Measurements from ENCODE around the gene CEP89.
"Not testable (repeated sequence)": the region's sequence is repeated elsewhere in the genome, so short reads cannot be mapped to it uniquely, and the experiment has no call there.

CEP89 gene

DNA sequence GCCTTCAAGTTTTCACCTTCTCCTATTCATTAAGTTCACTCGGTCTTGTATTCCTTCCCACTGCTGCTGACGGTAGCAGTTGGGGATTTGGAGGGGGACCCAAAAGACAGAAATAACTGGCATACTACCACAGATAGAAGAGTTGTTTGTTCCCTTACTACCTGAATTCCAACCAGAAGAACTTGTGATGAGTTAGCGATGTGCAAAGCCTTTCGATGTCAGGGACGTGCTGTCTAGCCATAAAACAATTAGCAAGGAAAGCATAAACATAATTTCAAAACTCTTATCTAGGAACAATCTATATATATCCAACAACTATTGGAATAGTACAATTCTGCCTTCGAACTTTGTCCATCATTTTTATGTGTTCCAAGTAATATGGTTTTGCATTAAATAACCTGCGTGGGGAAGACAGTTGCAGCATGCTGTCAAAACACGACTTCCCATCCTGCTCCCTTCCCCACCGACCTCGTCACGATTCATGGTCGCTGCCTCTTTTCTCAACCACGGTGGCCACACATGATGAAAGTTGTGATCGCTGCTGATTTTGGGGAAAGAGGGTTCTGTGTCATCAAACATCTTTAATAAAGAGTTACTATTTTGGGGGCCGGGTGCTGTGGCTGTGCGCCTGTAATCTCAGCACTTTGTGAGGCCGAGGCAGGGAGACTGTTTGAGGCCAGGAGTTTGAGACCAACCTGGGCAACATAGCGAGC lies 98.4 kb downstream of the CEP89 start:
- no peak for TF ChIP-seq CTCF (IDR thresholded peaks at IDR 0.05; ENCODE audit: low read depth, low read length)
- no peak overlapping the region for H3K4me3 ChIP-seq (ENCODE audit: low read depth, low read length)

DNA sequence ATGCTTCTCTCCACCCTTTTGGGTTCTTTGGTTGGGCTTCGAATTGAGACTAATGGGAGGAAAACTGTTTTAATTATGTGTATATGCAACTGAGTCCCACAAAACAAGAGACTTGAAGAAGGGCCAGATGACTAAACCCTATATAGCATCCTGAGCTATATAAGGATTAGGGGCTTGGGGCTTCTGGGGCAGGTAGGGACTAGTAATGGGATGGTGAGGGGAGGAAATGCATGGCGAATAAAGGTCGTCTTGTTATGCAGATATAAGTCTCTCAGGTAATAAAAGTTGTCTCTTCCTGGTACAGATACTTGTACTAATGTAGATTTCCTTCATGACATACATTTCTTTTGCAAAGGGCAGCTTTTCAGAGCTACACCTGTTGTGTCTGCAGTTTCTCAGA lies 99.4 kb downstream of the CEP89 start:
- no peak for TF ChIP-seq CTCF (IDR thresholded peaks at IDR 0.05; ENCODE audit: low read depth, low read length)
- H3K4me3 ChIP-seq (ENCODE audit: low read depth, low read length) = no peak overlapping the region

GRCh38 chr19:32870981-32871451 lies 100.7 kb downstream of the CEP89 start:
- TF ChIP-seq CTCF (IDR thresholded peaks at IDR 0.05; ENCODE audit: low read depth, low read length) = no peak
- H3K4me3 ChIP-seq (ENCODE audit: low read depth, low read length) = no peak overlapping the region

GRCh38 chr19:32869966-32870573 lies 101.7 kb downstream of the CEP89 start:
- no peak overlapping the region for H3K4me3 ChIP-seq (ENCODE audit: low read depth, low read length)
- no peak for TF ChIP-seq CTCF (IDR thresholded peaks at IDR 0.05; ENCODE audit: low read depth, low read length)

DNA sequence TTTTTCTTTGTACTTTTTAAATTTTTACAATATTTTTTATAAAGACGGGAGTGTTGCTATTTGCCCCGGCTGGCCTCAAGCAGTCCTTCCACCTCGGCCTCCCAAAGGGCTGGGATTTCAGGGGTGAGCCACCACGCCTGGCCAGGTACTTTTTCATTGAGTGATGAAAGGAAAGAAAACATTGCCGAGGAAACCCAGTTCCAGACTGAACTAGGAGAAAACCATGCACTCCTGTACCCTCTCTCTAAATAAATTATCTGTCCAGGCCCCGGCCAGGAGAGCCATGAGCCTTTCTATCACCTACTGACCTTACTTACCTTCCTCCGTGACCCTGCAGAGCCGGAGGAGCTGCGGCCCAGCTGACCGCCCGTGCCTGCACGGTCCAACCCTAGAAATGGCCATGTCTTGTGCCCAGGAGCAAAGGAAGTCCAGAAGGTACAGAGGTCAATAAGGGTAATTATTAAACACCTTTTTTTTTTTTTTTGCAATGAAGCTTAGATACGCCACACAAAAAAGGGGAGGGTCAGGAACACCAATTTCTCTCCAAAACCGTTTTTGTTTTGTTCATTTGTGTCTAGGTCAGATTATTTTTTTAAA lies 102.3 kb downstream of the CEP89 start, which contains the start of gene SLC7A9:
TSS of gene SLC7A9 (minus strand) at position 399 of the 597 bp plus-strand sequence. CDS start 1,233 bp downstream, outside the sequence.
- TF ChIP-seq CTCF (IDR thresholded peaks at IDR 0.05; ENCODE audit: low read depth, low read length) = no peak
- H3K4me3 ChIP-seq (ENCODE audit: low read depth, low read length) = no peak within 1 kb of the TSS

- TF ChIP-seq CTCF (IDR thresholded peaks at IDR 0.05; ENCODE audit: low read depth, low read length) = no peak
- no peak overlapping the region for H3K4me3 ChIP-seq (ENCODE audit: low read depth, low read length)
Observed at GRCh38 chr19:32868206-32868950, 103.4 kb downstream of the CEP89 start.

DNA sequence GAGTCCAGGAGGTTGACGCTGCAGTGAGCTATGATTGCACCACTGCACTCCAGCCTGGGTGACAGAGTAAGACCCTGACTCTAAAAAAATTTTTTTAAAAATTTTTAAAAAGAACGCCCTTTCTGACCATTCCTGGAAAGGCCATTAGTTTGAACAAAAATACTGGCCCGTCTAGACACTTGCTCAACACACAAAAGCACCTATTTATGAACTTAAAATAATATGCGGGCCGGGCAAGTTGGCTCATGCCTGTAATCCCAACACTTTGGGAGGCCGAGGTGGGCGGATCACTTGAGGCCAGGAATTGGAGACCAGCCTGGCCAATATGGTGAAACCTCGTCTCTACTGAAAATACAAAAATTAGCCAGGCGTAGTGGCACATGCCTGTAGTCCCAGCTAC lies 104.3 kb downstream of the CEP89 start:
- H3K4me3 ChIP-seq (ENCODE audit: low read depth, low read length) = not testable (repeated sequence)
